ENCODE results near the gene MEF2A.

Gene MEF2A

GRCh38 chr15:99550077-99550476, 15.7 kb upstream of the MEF2A start:
- Histone ChIP-seq H3F3A (ENCODE audit: insufficient read depth, low read length) (no peaks in the 10 kb centered on the region), H4K20me1 (ENCODE audit: insufficient read depth, low read length) (no peaks in the 10 kb centered on the region), H3K27me3 (replicated peaks; ENCODE audit: insufficient read depth, low read length) (no peaks in the 10 kb centered on the region), H3K36me3 (replicated peaks; ENCODE audit: insufficient read depth, low read length) (no peaks in the 10 kb centered on the region), H3K4me2 (ENCODE audit: low read depth, low read length) (no peak overlapping the region), H3K9me3 (replicated peaks; ENCODE audit: insufficient read depth, low read length) (no peaks in the 10 kb centered on the region), H3K79me2 (ENCODE audit: low read length) (no peaks in the 10 kb centered on the region), H3K4me1 (ENCODE audit: low read length) (no peaks in the 10 kb centered on the region), H3K4me3 (ENCODE audit: low read length) (no peak overlapping the region), H3K9me2 (replicated peaks; ENCODE audit: insufficient read depth, low read length) (no peaks in the 10 kb centered on the region), H3K9ac (ENCODE audit: low read length) (no peak overlapping the region), H2AFZ (ENCODE audit: low read length) (no peak overlapping the region), H3K27ac (ENCODE audit: low read length) (no peak overlapping the region)
- TF ChIP-seq CTCF (IDR thresholded peaks at IDR 0.05; ENCODE audit: low read length) (no peak), EZH2 (optimal IDR thresholded peaks at IDR 0.05; ENCODE audit: low read depth, low read length) (no peak), EZH2phosphoT487 (IDR thresholded peaks at IDR 0.05; ENCODE audit: low read length) (no peak)
- no peak for DNase-seq

DNA sequence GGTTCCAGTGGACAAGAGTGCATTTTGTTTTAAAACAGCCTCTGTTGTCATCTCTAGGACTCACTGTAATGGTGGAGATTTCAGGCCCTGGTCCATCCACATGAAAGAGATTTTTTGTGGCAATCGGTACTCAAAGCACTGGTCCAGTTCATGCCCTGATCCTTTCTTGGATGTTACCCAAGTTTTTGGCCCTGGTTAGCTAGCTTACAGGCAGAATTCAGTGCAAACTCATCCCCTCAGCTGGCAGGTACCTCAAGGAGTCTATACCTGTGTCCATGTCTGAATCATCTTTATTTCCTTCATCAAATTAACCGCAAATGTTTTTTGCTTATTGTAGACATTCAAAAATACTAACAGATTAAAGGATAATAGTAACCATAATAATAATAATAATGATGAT, 13.7 kb upstream of the MEF2A start:
- Histone ChIP-seq H3K36me3 (replicated peaks; ENCODE audit: insufficient read depth, low read length) (no peaks in the 10 kb centered on the region), H4K20me1 (ENCODE audit: insufficient read depth, low read length) (no peaks in the 10 kb centered on the region), H3K27ac (ENCODE audit: low read length) (no peak overlapping the region), H3K9me2 (replicated peaks; ENCODE audit: insufficient read depth, low read length) (no peaks in the 10 kb centered on the region), H3K79me2 (ENCODE audit: low read length) (no peaks in the 10 kb centered on the region), H3K27me3 (replicated peaks; ENCODE audit: insufficient read depth, low read length) (no peaks in the 10 kb centered on the region), H3F3A (ENCODE audit: insufficient read depth, low read length) (no peaks in the 10 kb centered on the region), H2AFZ (ENCODE audit: low read length) (no peak overlapping the region), H3K9me3 (replicated peaks; ENCODE audit: insufficient read depth, low read length) (no peaks in the 10 kb centered on the region), H3K4me1 (ENCODE audit: low read length) (no peaks in the 10 kb centered on the region), H3K4me3 (ENCODE audit: low read length) (no peak overlapping the region), H3K4me2 (ENCODE audit: low read depth, low read length) (no peak overlapping the region), H3K9ac (ENCODE audit: low read length) (no peak overlapping the region)
- no peak for DNase-seq
- TF ChIP-seq EZH2phosphoT487 (IDR thresholded peaks at IDR 0.05; ENCODE audit: low read length) = no peak
- TF ChIP-seq CTCF (IDR thresholded peaks at IDR 0.05; ENCODE audit: low read length) = no peak
- no peak for TF ChIP-seq EZH2 (optimal IDR thresholded peaks at IDR 0.05; ENCODE audit: low read depth, low read length)

GRCh38 chr15:99554880-99555488, 10.8 kb upstream of the MEF2A start:
- DNase-seq = no peak
- Histone ChIP-seq H3K27me3 (replicated peaks; ENCODE audit: insufficient read depth, low read length) (no peaks in the 10 kb centered on the region), H3K36me3 (replicated peaks; ENCODE audit: insufficient read depth, low read length) (no peaks in the 10 kb centered on the region), H3K4me2 (ENCODE audit: low read depth, low read length) (no peak overlapping the region), H3K9me2 (replicated peaks; ENCODE audit: insufficient read depth, low read length) (no peaks in the 10 kb centered on the region), H3F3A (ENCODE audit: insufficient read depth, low read length) (no peaks in the 10 kb centered on the region), H3K79me2 (ENCODE audit: low read length) (no peaks in the 10 kb centered on the region), H3K27ac (ENCODE audit: low read length) (no peak overlapping the region), H4K20me1 (ENCODE audit: insufficient read depth, low read length) (no peaks in the 10 kb centered on the region), H3K4me1 (ENCODE audit: low read length) (no peaks in the 10 kb centered on the region), H3K4me3 (ENCODE audit: low read length) (no peak overlapping the region), H3K9ac (ENCODE audit: low read length) (no peak overlapping the region), H2AFZ (ENCODE audit: low read length) (no peak overlapping the region), H3K9me3 (replicated peaks; ENCODE audit: insufficient read depth, low read length) (no peaks in the 10 kb centered on the region)
- no peak for TF ChIP-seq EZH2phosphoT487 (IDR thresholded peaks at IDR 0.05; ENCODE audit: low read length)
- TF ChIP-seq EZH2 (optimal IDR thresholded peaks at IDR 0.05; ENCODE audit: low read depth, low read length) = no peak
- TF ChIP-seq CTCF (IDR thresholded peaks at IDR 0.05; ENCODE audit: low read length) = no peak
